Neural cell (in vitro differentiated cells): ENCODE data around the gene MAP2K1. TPM values are rescaled to one million over a fixed set of nuclear protein-coding genes. Genes with fewer than 3 reads are reported as not detected.

Experiments
- H2AFZ ChIP-seq: fragments of 200-600, 300-800 bp; sonication (generic), shearing (Covaris generic); 2 replicates; pipeline ENCODE4 v1.6.0; 2014; ENCODE audit warnings: low read depth, mild to moderate bottlenecking, antibody characterized with exemption, low read length, moderate library complexity
- H3F3A ChIP-seq: fragments of 200-600 bp; shearing (Covaris generic); 2 replicates; pipeline ENCODE4 v1.6.1; 2016; ENCODE audit warnings: mild to moderate bottlenecking, moderate library complexity, mixed read lengths, antibody characterized with exemption, low read length; ENCODE audit not compliant: insufficient read depth, poor library complexity, severe bottlenecking
- H3K27ac ChIP-seq: fragments of 200-600, 300-800 bp; sonication (generic), shearing (Covaris generic); 2 replicates; pipeline ENCODE4 v1.5.1; 2014; ENCODE audit warnings: mild to moderate bottlenecking, low read length, moderate library complexity
- H3K27me3 ChIP-seq: fragments of 300-800, 200-600 bp; sonication (generic), shearing (Covaris generic); 2 replicates; pipeline ENCODE4 v1.6.0; 2014; ENCODE audit warnings: mild to moderate bottlenecking, low read depth, low read length, moderate library complexity; ENCODE audit not compliant: insufficient read depth
- H3K36me3 ChIP-seq: fragments of 300-800, 200-600 bp; sonication (generic), shearing (Covaris generic); 2 replicates; pipeline ENCODE4 v1.5.1; 2014; ENCODE audit warnings: mild to moderate bottlenecking, antibody characterized with exemption, low read length, moderate library complexity; ENCODE audit not compliant: insufficient read depth
- H3K4me2 ChIP-seq: fragments of 300-800, 200-600 bp; sonication (generic), shearing (Covaris generic); 2 replicates; pipeline ENCODE4 v1.6.0; 2014; ENCODE audit warnings: mild to moderate bottlenecking, low read length
- H3K4me3 ChIP-seq: fragments of 300-800, 200-600 bp; sonication (generic), shearing (Covaris generic); 2 replicates; pipeline ENCODE4 v1.5.1; 2014; ENCODE audit warnings: mild to moderate bottlenecking, low read length, moderate library complexity
- H3K79me2 ChIP-seq: fragments of 200-600 bp; shearing (Covaris generic); replicated peaks from 2 replicates; pipeline ENCODE4 v1.6.0; 2014; ENCODE audit warnings: mild to moderate bottlenecking, low read length, moderate library complexity; ENCODE audit not compliant: insufficient read depth
- H3K9ac ChIP-seq: fragments of 300-800, 200-600 bp; sonication (generic), shearing (Covaris generic); 2 replicates; pipeline ENCODE4 v1.6.1; 2016; ENCODE audit warnings: mild to moderate bottlenecking, low read length, mixed read lengths
- H3K9me2 ChIP-seq: fragments of 200-600 bp; shearing (Covaris generic); 2 replicates; pipeline ENCODE4 v1.6.1; 2016; ENCODE audit warnings: mild to moderate bottlenecking, low read length, mixed read lengths; ENCODE audit not compliant: insufficient read depth
- H3K9me3 ChIP-seq: fragments of 200-600, 300-800 bp; sonication (generic), shearing (Covaris generic); 2 replicates; pipeline ENCODE4 v1.6.1; 2016; ENCODE audit warnings: mild to moderate bottlenecking, mixed run types, low read length, moderate library complexity, mixed read lengths
- H4K20me1 ChIP-seq: fragments of 200-600 bp; shearing (Covaris generic); 2 replicates; pipeline ENCODE4 v1.6.1; 2016; ENCODE audit warnings: mild to moderate bottlenecking, mixed run types; ENCODE audit not compliant: insufficient read depth
- EP300 ChIP-seq: fragments of 450-650 bp; conservative IDR thresholded peaks from 2 replicates; pipeline ENCODE4 v1.6.1; 2014; ENCODE audit warnings: antibody characterized with exemption, mild to moderate bottlenecking, moderate library complexity; ENCODE audit not compliant: poor library complexity, severe bottlenecking
- EZH2 ChIP-seq: fragments of 200-600, 300-800 bp; shearing (Covaris generic), sonication (generic); IDR thresholded peaks from 2 replicates; pipeline ENCODE4 v1.6.1; 2014; ENCODE audit warnings: antibody characterized with exemption, low read length, borderline replicate concordance, mild to moderate bottlenecking; ENCODE audit not compliant: insufficient read depth, poor library complexity, severe bottlenecking
- MXI1 ChIP-seq: fragments of 450-650 bp; conservative IDR thresholded peaks from 2 replicates; pipeline ENCODE4 v1.6.1; 2014; ENCODE audit warnings: antibody characterized with exemption, mild to moderate bottlenecking; ENCODE audit not compliant: poor library complexity, severe bottlenecking
- POLR2AphosphoS5 ChIP-seq: IDR thresholded peaks from 2 replicates; pipeline ENCODE4 v1.6.1; 2012
- RAD21 ChIP-seq: fragments of 450-650 bp; conservative IDR thresholded peaks from 2 replicates; pipeline ENCODE4 v1.6.1; 2014; ENCODE audit warnings: antibody characterized with exemption, mild to moderate bottlenecking, moderate library complexity
- SMC3 ChIP-seq: fragments of 450-650 bp; conservative IDR thresholded peaks from 2 replicates; pipeline ENCODE4 v1.6.1; 2014; ENCODE audit warnings: antibody characterized with exemption, mild to moderate bottlenecking, moderate library complexity; ENCODE audit not compliant: poor library complexity
- TAF1 ChIP-seq: IDR thresholded peaks from 2 replicates; pipeline ENCODE4 v1.6.1; 2012; ENCODE audit warnings: low read depth
- polyA plus RNA-seq: library from polyadenylated mRNA; depleted of rRNA; stranded (reverse); fragments of >200 nt; gene quantifications from 2 replicates; pipeline ENCODE4 v1.2.3, GENCODE V29; 2014
- TF ChIP-seq, protein P1 (sequence below): IDR thresholded peaks from 2 replicates; pipeline ENCODE4 v1.6.1; 2012; ENCODE audit warnings: borderline replicate concordance
- TF ChIP-seq, protein P2 (sequence below): fragments of 450-650 bp; IDR thresholded peaks from 2 replicates; pipeline ENCODE4 v1.5.1; 2014; ENCODE audit warnings: antibody characterized with exemption, mild to moderate bottlenecking, moderate library complexity; ENCODE audit not compliant: poor library complexity, severe bottlenecking

MAP2K1 gene
- polyA plus RNA-seq, 1 donor from 2014 or later: 24.7 TPM

DNA sequence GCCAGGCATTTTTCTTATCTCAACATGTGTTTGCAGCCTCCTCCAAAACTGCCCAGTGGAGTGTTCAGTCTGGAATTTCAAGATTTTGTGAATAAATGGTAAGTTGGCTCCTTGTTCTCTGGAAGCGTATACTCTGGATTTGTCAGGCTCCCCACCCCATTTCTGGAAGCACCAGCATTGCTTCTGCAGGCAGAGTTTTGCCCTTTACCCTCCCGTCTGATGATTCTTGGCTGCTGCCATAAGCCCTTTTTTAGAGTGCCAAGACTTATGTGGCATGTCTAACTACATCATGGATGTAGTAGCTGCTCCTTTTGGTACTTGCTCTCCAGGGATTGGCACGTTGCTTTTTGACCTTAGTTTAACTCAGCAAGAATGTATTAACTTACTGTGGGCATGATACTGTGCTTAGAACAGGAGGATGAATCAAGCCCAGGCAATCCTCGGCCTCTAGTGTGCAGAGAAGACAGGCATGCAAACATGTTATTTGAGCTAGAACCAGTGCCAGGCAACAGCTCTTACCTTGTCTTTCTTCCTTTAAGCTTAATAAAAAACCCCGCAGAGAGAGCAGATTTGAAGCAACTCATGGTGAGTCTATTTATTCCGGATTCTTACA is 102.6 kb downstream of the MAP2K1 start:
- no peaks in the 10 kb centered on the region for H3K79me2 ChIP-seq
- H3F3A ChIP-seq: no peaks in the 10 kb centered on the region
- no peak overlapping the region for H3K4me2 ChIP-seq
- no peak overlapping the region for H3K4me3 ChIP-seq
- H3K36me3 ChIP-seq: no peaks in the 10 kb centered on the region
- no peaks in the 10 kb centered on the region for H3K9me3 ChIP-seq
- no peak overlapping the region for H3K27ac ChIP-seq
- TF ChIP-seq SMC3 (no peak), RAD21 (no peak), TAF1 (no peak), POLR2AphosphoS5 (no peak), EP300 (no peak), EZH2 (no peak), MXI1 (no peak)
- TF ChIP-seq, protein P1, sequence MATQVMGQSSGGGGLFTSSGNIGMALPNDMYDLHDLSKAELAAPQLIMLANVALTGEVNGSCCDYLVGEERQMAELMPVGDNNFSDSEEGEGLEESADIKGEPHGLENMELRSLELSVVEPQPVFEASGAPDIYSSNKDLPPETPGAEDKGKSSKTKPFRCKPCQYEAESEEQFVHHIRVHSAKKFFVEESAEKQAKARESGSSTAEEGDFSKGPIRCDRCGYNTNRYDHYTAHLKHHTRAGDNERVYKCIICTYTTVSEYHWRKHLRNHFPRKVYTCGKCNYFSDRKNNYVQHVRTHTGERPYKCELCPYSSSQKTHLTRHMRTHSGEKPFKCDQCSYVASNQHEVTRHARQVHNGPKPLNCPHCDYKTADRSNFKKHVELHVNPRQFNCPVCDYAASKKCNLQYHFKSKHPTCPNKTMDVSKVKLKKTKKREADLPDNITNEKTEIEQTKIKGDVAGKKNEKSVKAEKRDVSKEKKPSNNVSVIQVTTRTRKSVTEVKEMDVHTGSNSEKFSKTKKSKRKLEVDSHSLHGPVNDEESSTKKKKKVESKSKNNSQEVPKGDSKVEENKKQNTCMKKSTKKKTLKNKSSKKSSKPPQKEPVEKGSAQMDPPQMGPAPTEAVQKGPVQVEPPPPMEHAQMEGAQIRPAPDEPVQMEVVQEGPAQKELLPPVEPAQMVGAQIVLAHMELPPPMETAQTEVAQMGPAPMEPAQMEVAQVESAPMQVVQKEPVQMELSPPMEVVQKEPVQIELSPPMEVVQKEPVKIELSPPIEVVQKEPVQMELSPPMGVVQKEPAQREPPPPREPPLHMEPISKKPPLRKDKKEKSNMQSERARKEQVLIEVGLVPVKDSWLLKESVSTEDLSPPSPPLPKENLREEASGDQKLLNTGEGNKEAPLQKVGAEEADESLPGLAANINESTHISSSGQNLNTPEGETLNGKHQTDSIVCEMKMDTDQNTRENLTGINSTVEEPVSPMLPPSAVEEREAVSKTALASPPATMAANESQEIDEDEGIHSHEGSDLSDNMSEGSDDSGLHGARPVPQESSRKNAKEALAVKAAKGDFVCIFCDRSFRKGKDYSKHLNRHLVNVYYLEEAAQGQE: no peak
- TF ChIP-seq, protein P2, sequence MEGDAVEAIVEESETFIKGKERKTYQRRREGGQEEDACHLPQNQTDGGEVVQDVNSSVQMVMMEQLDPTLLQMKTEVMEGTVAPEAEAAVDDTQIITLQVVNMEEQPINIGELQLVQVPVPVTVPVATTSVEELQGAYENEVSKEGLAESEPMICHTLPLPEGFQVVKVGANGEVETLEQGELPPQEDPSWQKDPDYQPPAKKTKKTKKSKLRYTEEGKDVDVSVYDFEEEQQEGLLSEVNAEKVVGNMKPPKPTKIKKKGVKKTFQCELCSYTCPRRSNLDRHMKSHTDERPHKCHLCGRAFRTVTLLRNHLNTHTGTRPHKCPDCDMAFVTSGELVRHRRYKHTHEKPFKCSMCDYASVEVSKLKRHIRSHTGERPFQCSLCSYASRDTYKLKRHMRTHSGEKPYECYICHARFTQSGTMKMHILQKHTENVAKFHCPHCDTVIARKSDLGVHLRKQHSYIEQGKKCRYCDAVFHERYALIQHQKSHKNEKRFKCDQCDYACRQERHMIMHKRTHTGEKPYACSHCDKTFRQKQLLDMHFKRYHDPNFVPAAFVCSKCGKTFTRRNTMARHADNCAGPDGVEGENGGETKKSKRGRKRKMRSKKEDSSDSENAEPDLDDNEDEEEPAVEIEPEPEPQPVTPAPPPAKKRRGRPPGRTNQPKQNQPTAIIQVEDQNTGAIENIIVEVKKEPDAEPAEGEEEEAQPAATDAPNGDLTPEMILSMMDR: no peak
- H3K27me3 ChIP-seq: no peaks in the 10 kb centered on the region
- H2AFZ ChIP-seq: no peak overlapping the region
- H3K9ac ChIP-seq: no peak overlapping the region
- H3K9me2 ChIP-seq: no peaks in the 10 kb centered on the region
- H4K20me1 ChIP-seq: no peaks in the 10 kb centered on the region

DNA sequence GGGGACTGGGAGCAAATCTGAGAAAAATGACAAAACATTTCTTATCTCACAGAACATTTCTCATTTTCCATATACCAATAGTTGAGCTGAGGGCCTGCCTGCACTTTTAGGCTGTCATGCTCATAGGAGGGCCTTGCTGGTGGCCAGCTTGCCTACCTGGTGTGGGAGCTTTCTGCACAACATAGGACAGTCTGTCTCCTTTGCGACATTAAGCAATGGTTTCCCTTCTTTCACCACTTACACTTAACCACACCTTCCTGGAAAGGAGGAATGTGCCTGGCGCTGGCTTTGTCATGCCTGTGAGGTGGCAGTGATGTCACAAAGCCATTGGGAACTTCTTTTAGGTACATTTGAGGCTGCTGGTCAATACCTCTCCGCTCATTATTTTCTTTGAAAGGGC is 105.1 kb downstream of the MAP2K1 start:
- Histone ChIP-seq H3K9me2 (no peaks in the 10 kb centered on the region), H2AFZ (no peak overlapping the region), H3K4me2 (no peak overlapping the region), H3K79me2 (no peaks in the 10 kb centered on the region), H3K9me3 (no peaks in the 10 kb centered on the region), H3K36me3 (no peaks in the 10 kb centered on the region), H3K27me3 (no peaks in the 10 kb centered on the region), H3K27ac (no peak overlapping the region), H3F3A (no peaks in the 10 kb centered on the region), H3K9ac (no peak overlapping the region), H4K20me1 (no peaks in the 10 kb centered on the region), H3K4me3 (no peak overlapping the region)
- TF ChIP-seq POLR2AphosphoS5: no peak
- no peak for TF ChIP-seq EZH2
- TF ChIP-seq, protein P2: no peak
- no peak for TF ChIP-seq MXI1
- TF ChIP-seq SMC3: no peak
- no peak for TF ChIP-seq EP300
- TF ChIP-seq TAF1: no peak
- no peak for TF ChIP-seq RAD21
- TF ChIP-seq, protein P1: no peak
